UCSD-AML1 (cell line): ENCODE results near the gene WDR54.
"Not testable (repeated sequence)": the region's sequence is repeated elsewhere in the genome, so short reads cannot be mapped to it uniquely, and the experiment has no call there.

Source experiments
- DNase-seq: peaks from one replicate; lab custom pipeline; 2025; ENCODE audit not compliant: unreplicated experiment; lab: John Stamatoyannopoulos, UW

WDR54 gene

DNA sequence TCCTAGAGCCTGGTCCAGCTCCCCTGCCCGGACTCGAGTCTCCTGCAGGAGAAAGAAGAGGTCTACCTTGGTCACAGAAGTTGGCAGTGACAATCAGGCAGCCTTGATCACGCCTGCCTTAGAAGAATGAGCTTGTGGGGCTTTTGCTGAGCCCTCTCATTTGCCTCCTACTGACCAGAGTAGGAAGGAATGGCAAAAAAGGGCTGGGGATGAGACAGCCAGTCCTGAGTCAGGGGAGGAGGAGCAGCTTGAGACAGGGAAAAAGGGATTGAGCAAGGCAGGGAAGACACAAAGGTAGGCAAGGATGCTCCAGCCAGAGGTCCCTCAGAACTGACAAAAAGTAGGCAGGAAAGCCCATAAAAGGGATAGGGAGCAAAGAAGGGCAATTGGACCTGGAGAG is 6.0 kb downstream of the WDR54 start:
- DNase-seq, result no peak

GRCh38 chr2:74428675-74429074 is 7.1 kb downstream of the WDR54 start:
- DNase-seq, result no peak

GRCh38 chr2:74429487-74430451 is 8.2 kb downstream of the WDR54 start:
- no peak for DNase-seq

GRCh38 chr2:74430502-74430901 is 9.0 kb downstream of the WDR54 start:
- no peak for DNase-seq

- no peak for DNase-seq
These were observed 14.7 kb downstream of the WDR54 start for GRCh38 chr2:74436111-74436805.

DNA sequence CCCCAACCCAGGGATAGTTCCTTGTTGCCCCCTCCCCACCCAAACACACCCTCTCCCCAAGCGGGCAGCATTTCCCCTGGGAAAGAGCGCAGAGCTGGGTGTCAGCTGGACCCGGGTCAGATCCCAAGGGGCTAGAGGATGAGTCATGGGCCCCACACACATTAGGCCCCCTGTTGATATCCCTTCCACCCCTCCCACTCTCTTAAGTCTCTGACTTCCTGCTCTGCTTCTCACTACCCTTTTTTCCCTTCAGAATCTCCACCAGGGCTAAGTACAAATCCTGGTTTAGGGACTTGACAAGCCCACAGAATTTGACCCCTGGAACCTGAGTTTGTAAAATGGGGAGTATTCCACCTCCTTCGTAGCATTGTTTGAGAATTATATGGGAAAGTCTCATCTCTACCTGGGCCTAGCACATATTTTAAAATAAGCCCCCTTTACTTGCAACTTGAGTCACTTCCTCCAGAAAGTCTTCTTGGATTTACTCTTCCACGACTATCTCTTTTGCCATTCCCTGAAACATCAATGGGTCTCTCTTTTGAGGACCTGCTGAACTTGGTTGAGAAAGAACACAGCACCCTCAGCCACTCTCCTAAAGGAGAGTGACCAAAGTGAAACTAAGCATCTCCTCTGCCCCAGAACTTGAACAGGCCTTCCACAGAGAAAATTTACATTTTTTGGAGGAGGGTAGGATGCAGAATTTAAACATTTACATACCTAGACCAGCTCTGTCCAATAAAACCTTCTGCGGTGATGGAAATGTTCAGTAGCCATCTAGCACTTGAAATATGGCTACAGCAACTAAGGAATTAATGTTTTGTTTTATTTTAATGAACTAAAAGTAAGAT is 15.5 kb downstream of the WDR54 start:
- DNase-seq, result no peak

- DNase-seq, result no peak
These were observed 16.7 kb downstream of the WDR54 start for GRCh38 chr2:74438248-74438647.

GRCh38 chr2:74439373-74439772 is 17.8 kb downstream of the WDR54 start:
- DNase-seq, result no peak

GRCh38 chr2:74439803-74440377 is 18.4 kb downstream of the WDR54 start:
- DNase-seq, result no peak

- peak; percentile 91 for DNase-seq
These were observed 19.0 kb downstream of the WDR54 start for GRCh38 chr2:74440378-74441169.

DNA sequence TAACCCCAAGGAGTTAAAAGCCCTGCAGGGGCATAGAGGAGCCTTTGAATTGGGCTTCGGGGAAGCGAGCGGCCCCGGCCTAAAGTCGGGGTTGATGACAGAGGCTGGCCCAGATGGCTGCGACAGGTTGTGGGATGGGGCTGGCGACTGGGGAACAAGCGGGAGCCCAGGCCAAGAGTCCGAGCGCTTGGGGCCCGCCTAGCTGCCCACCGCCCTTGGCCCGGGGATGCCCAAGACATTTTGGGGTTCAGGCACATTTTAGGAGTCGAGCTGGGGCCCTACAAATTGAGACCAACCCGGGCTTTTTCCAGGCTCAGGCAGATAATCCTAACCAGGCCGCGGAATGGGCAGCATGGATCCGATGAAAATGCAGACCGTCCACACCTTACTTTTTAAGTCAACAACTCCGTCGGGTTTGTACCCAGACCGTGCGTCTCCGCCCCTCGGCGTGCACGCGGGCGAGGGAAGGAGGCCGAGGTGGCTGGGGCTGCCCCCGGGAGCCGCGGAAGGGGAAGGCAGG is 19.7 kb downstream of the WDR54 start:
- DNase-seq, result no peak

- no peak for DNase-seq
These were observed 20.4 kb downstream of the WDR54 start, which contains the start of gene RTKN for GRCh38 chr2:74441690-74442482. RTKN (minus strand) TSS chr2:74441937; CDS start chr2:74441816, 121 bp downstream.

DNA sequence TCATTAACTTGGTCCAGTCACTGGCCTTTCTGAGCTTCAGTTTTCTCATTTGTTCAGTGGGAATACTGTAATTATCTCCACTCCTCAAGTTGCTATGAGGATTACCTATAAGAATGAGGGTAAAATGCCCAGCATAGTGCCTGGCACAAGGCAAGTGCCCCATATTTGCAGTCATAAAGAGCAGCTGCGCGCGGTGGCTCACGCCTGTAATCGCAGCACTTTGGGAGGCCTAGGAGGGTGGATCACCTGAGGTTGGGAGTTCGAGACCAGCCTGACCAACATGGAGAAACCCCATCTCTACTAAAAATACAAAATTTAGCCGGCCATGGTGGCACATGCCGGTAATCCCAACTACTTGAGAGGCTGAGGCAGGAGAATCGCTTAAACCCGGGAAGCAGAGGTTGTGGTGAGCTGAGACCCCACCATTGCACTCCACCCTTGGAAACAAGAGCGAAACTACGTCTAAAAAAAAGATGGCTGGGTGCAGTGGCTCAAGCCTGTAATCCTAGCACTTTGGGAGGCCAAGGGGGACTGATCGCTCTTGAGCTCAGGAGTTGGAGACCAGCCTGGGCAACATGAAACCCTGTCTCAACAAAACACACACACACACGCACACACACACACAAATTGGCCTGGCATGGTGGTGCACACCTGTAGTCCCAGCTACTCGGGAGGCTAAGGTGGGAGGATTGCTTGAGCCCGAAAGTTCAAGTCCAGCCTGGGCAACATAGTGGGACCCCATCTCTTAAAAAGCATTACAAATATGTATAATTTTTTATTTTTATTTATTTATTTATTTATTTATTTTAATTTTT is 21.2 kb downstream of the WDR54 start:
- DNase-seq, result not testable (repeated sequence)

DNA sequence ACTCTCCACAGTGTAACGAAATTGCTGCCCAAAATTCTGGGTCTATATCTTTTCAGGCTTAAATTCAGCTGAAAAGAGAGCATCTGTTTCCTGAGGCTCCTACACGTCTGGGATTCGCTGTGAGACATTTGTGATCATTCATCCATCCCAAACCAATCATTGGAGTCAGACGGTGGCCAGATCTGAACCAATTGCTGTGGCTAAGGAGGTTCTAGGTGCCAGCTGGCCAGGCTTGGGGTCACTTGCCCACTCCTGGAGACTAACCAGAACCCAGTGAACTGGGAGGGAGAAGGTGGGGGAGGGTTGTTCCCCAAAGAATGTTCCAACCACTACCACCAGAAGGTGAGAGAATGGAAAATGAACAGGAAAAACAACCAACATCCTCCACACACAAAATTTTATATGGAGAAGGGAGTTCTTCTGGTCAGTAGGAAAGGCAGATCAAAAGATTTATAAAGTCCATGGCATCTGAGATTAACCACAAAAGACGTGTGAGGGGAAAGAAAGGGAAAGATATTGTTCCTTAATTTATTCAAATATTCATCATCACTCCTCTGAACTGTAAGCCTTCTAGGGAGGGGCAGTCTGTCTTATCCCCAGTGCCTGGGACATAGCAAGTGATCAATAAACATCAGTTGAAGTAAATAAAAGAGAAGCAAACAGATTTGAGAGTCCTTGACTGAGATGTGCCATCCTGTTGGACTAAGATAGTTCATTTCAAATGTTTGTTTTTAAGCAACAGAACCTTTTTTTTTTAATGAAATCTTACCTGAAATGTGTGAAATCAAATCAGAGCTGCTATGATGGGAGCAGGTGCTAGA is 23.2 kb downstream of the WDR54 start:
- no peak for DNase-seq

DNA sequence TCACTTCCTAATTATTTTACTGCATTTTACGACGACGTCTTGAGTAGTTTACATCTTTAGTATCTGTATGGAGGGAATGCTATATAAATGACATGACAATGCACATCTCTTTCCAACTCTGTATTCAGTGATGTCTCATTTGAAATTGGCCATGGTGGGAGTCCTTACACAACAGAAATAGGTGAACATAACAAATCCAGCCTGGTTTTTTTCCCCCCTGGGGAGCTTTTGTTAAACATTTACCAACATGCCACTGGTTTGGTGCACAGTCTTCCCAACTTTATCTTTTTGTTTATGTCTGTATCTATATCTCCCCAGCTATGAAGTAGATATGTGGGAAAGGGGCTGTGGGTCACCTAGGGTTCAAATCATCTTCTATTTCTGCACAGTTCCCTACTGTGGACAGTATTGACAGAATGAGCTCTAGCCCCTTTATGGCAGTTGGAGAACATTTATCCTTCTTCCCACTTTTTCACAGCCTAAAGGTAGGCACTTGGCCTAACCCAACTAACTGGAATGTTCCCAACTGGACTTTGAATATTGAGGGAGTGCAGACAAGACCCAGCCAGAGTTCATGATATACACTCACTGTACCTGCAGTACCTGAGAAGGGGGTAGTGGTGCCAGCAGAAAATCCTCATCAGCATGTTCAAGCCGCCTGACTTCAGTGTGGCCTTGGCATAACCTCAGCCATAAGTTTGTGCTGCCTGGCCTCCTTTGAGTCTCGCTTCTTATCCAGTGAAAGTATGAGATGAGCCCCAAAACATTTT is 25.9 kb downstream of the WDR54 start:
- DNase-seq, result no peak

GRCh38 chr2:74448771-74449170 is 27.2 kb downstream of the WDR54 start:
- no peak for DNase-seq
